ENCODE data around the gene MARK3.

The MARK3 gene

DNA sequence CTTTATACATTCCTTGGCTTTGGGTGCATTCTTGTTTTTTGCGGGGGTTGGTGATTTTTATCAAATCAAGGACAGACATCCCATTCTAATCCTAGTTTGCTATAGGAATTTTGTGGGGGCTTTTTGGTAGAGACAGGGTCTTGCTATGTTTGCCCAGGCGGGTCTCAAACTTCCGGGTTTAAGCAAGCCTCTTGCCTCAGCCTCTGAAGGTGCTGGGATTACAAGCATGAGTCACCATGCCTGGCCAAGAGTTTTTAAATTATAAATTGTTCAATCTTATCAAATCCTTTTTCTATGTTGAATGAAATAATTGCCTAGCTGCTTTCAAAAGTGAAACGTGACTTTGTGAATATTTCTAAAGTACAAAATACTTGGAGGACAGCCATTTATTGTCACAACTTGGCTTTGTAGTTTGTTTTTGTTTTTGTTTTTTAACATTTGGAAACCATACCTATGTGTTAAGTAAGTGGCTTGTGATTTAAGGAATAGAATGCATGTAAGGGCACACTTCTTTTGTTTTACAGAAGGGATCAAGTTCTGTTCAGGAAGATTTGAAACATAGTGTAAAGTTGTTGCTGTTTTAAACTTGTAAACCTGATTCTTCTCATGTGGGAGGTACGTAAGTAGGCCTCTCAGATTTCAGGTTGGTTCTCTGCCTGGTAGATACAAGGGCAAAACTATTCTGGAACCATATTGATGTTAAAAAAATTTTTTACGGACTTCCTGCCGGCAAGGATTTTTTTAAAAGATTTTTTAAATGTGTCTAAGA is 13.4 kb downstream of the MARK3 start:
- no peak for DNase-seq

DNA sequence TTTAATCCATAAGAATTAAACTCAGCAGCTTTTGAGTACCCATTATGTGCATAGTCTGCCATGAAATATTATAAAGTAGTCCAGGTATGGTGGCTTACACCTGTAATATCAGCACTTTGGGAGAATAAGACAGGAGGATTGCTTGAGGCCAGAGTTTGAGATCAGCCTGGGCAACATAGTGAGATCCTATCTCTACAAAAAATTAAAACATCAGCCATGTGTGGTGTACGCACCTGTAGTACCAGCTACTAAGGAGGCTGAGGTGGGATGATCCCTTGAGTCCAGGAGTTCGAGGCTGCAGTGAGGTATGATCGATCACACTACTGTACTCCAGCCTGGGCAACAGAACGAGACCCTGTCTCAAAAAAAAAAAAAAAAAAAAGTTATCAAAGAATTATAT is 15.3 kb downstream of the MARK3 start:
- DNase-seq, result no peak

DNA sequence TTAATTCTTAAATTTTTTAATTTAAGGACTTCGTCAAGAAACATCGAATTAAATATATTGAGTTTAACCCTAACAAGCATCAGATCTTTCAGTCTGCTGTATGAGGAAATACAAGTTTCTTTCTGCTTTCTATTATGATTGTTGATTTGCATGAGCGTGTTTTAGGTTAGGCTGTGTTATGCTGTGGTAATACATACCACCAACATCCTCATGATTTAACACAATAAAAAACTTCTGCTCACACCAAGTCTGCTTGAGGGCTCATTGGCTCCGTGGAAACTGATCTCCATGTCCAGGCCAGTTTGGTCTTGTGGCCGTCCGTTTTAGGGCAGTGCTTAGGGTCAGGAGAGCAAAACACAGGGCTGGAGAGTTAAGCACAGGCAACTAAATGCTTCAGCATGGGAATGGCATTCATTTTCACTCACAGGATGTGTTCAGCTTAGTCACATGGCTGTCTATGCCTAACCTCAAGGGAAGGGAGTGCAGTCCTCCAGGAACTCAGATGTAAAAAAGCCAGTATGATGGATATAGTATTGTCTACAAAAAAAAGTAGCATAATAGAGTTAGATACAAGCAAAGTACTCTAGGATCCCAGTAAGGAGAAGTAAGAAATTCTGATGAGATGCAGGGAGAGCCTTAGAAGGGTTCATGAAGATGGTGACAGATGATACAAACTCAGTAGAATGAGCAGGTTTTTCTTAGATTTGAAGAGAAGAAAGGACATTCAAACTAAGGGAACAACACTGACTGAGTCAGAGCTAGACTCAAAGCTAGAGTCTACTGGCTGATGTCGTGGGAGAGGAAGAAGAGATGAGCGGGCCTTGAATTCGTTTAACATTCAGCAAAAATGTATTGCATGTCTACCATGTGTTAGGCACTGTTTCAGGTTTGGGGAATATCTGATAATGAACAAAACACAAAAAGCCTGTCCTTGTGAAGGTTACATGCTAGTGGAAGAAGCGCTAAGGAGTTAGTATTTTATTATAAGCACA is 16.3 kb downstream of the MARK3 start:
- DNase-seq, result no peak

DNA sequence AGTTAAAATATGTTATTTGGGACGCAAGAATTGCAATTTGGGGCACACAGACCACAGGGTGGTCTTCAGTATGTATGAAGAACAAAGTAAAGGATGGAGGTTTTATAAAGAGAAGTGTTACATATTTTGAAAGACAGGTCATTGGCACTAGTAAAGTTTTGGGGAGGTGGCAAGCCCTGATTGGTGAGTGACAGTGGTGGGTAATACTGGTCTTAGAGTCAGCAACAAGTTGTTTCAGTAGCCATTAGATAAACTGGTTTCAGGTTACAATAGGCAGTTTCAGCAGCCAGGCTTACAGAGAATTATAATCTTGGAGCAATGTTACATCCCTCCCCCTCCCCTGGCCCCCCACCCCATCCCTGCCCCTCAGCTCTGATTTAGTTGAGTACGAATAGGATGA is 17.5 kb downstream of the MARK3 start:
- DNase-seq, result no peak

DNA sequence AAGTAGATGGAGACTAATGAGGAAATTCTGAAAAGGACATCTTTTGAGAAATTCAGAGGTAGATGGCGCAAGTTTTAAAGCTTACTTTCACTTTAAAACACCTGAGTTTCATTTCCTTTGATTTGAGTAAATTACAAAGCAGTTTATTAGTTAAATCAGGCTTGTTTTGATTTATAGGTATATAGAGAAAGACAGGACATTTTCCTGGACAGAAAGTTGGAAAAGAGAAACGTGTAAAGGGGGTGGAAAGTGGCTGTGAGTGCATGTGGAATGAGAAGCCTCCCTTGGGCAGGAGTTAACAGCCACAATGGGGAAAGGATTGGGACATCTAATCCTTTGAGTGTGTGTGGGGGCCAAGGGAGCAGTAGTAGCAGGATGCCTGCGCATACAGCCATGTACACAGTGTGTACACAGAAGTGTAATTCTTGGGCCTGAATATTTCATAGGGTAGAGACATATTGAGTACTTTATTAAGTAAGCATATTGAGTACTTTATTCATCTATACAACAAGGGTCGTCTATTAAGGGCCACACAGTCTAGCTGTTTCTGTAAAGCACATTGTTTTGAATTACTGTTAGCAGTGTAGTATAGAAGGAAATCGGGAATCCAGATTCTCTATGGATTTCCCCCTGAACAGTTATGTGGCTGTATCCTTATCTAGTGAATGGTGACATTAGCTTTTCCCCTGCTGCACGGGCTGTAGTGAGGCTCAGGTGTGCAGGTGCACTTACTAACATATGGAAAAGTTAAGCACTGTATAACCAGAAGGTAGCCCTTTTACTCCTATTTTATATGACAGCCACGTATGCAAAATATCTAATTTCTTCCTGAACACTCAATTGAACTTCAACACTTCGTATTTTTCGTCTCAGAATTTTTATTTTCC is 19.1 kb downstream of the MARK3 start:
- DNase-seq, result no peak

DNA sequence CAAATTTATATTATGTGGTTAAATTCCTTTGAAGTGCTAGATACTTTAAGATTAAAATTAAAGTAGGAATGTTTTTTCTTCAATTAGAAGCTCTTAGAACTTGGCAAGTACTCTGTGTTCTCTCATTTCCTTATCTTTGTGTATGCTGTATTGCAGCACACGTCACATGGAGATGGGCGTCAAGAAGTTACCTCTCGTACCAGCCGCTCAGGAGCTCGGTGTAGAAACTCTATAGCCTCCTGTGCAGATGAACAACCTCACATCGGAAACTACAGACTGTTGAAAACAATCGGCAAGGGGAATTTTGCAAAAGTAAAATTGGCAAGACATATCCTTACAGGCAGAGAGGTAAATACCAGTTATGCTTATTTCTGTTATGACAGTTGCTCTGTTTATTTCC is 19.7 kb downstream of the MARK3 start:
- no peak for DNase-seq

DNA sequence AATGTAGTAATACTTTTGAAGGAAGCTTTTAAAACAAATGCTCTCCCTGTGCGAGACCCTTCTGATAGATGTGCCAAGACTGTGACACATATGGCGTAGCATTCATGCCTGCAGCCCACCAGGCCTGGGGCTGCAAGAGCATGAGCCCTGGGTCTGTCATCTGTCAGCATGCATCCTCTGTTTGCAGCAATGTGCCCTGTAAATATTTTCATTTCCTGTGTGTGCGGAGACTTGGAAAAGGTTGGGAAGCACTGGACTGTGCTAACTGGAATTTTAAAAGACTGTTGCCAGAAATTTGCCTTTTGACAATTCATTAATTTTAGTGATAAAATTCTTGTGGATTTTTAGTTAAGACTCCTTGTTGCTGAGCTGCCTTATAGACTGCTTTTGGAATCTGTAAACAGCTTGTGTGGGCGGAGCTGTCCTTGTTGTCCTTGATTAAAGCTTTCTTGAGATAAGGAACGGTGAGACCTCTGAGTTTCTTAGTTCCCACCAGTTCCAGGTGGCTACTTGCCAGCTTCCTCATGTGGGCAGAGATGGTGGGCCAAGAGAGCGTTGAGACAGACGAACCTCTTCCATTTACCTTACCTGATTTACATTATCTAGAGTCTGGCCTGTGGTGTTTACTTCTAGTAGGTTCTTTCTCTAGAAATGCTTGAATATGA is 23.4 kb downstream of the MARK3 start:
- no peak for DNase-seq

DNA sequence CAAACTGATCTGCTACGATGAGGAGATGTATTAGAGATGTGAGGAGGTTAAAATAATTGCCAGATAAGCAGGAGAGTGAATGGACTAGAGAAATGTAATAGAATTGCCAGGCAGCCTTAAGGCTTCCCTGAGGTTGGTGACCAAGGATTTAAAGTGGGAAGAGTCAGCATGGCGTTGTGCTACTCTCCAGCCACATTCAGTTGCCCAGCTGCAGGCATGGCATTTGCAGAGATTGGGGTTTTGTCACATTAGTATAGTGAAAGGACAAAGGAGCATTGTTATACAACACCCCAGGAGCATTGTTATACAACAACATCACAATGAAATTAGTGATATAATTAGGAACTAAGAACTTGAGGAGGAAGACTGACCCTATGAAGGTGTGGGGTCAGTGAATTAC is 31.7 kb downstream of the MARK3 start:
- no peak for DNase-seq

DNA sequence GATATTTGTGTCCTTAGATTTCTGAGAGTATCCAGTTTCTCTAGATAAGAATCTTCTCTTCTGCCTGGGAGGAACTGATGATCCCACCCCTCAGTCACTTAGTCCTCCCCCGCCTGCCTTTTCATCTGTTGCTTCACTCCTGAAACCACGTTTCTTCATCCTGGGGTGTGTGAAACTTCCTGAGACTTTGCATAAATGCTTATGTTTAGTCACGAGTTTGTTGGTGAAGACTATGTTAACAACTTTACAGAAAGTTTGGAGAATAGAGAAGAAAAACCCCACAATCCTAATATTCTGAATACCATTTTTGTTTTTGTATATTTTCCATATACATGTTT is 33.2 kb downstream of the MARK3 start:
- DNase-seq, result no peak

DNA sequence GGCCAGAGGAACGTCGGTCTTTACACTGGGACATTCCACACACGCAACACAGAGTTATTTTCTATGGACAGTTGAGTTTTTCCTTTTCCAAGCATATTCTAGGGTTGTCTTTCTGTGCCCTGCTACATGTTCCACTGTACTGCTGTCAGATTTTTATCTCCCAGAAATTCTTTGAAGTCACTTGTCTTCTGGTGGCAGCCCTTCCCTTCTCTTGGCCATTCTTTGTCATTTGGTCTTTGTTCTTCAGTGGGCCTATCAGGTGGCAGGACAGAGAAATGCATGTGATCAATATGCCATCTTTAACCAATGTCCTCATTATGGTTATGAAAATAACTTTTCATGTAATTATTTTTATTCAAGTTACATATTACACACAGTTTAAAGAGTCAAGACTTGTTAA is 36.3 kb downstream of the MARK3 start:
- no peak for DNase-seq

DNA sequence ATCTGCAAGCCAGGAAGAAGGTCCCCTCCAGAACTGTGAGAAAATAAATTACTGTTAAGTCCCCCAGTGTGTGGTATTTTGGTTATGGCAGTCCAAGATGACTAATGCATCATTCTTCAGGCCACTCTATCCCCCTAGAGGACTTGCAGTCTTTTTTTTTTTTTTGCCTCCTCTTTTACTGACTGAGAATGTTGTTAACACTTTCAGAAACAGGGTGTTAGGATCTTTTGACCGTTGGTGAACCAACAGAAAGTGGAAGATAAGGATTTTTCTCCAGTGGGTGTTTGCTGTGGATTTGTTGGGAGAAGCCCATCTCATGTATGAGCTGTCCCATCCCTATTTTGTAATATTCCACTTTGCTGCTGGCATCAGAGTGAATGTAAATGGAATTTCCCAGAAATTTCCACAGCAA is 37.8 kb downstream of the MARK3 start:
- DNase-seq, result no peak

DNA sequence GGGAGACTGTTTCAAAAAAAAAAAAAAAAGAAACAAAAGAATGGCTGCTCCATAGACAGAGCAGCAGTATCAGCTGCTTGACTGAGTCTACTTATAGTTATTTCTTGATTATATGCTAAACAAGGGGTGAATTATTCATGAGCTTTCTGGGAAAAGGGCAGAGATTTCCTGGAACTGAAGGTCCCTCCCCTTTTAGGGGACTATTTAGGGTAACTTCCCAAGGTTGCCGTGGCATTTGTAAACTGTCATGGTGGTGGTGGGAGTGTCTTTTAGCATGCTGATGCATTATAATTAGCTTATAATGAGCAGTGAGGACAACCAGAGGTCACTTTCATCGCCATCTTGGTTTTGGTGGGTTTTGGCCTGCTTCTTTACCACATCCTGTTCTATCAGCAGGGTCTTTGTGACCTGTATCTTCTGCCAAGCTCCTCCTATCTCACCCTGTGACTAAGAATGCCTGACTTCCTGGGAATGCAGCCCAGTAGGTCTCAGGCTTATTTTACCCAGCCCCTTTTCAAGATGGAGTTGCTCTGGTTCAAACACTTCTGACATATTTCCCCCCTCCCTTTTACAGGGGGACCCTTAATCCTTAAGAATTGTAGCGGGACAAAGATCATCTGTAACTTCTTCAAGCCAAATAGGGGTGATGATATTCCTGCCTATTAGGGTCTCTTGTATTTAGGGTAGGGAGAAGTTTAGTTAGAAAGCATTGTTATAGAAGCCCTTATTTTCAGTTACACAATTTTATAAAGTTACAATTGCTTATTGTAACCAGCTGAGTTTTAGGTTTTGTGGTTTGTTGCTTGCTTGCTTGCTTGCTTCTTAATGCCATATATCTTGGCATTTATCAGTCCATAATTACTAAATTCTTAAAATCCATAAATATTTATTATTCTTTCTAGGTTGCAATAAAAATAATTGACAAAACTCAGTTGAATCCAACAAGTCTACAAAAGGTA is 42.5 kb downstream of the MARK3 start:
- no peak for DNase-seq

DNA sequence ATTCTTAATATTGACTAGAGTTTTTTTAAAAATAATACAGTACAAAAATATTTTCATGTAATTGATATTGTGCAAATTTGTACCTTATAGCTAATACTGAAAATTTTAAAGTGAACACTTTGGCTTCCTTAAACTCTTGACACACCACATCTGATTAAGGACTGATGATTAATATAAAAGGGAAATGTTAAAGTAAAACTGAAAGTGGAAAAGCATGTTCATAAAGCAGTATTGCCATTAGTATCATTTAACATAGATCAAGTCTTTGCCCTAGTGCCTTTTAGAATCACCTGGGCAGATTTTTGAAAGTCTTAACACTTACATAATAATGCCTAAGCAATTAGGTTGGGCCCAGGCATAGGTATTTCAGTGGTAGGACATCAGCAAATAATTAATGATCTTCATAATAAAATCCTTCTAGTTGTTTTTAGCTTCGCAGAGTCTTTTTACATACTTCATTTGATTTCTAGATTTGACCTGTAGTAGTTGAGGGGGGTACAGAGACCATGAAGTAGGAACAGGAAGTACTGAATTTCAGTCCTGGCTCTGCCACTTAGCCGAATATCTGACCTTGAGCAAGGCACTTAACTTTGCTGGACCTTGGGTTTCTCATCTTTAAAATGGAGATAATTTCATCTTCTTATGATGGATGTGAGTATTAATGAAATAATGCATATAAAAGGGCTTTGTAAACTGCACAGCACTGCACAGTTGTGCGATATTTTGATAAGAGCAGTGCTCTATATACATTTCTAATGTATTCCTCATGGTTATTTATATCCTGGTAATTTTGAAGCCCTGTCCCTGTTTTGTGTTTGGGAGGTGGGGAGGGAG is 43.7 kb downstream of the MARK3 start:
- DNase-seq, result no peak

DNA sequence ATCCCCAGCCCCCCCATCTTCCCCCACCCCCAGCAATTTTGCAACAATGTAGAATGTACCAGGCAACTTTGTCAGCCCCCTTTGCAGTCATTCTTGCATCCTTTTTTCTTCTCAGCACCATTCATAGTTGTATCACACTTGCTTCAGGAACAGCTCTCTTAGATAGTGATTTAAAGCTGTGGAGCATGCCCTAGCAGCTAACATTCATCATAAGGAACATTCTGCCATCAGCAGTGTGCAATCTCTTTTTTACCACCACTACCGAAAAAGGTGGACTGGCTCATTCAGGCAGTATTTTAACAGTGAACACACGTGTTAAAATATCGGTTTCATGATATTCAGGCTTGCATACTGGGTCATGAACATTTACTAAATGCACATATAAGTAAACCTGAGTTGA is 45.1 kb downstream of the MARK3 start:
- DNase-seq, result no peak

DNA sequence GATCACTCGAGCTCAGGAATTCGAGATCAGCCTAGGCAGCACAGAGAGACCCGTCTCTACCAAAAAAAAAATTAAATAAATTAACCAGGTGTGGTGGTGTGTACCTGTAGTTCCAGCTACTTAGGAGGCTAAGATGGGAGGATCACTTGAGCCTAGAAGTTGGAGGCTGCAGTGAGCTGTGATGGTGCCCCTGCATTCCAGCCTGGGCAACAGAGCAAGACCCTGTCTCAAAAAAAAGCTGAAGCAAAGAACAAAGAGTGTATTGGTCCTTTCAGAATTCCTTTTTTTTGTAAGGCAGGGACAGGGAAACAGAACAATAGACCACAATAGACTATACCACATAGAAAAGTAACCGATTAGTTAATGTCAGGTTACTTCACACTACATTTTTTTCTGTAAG is 47.4 kb downstream of the MARK3 start:
- DNase-seq, result no peak

DNA sequence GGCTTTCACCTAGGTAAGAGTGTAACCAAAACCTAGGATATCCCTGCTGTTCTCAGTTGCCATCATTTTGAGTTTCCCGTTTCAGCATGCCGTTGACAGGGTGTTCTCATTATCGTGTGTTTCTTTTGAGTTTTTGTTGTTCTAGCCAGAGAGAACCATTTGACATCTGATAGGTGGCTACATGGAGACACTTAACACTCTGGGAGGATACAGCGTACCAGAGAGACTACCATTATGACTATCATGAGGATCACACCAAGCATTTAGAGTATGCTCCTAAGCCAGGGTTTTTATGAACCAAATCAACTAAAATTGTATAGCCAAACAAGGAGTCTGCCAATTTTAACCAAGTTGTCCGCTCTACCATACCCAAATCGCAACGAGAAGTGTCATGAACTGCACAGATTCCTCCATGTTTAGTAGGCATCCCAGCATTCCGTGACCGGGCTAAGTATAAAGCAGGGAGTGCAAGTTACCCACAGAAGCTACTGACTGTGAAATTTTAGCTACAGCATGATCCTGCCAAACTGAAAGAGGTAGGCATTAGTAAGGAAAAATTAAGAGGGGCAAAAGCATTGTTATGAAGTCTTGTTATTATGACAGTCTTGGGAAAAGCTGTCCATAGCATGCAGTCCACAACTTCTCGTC is 48.8 kb downstream of the MARK3 start:
- DNase-seq, result no peak

DNA sequence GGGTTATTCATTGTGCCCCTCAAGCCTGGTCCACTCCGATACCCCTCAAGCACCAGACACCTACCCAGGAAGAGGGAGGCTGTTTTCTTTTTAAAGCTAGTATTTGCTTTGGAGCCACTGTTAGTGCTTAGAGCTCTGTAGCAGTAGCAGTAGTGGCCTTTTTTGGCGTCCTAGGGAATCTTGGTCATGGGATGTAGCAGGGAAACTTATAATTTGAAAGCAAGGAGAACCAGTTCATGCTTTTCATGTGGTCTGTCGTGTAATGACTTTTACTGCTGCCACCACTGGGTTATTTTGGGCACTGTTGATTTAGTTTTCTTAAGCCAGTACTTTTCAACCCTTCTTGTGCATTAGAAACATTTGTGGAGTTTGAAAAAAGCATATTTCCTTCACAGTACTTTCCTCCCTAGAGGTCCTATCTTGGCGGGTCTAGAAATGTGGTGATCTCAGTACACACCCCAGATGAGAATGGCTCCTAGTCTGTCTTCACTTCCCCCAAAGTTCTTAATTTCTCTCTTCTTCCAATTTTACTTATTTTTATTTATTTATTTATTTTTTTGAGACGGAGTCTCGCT is 49.7 kb downstream of the MARK3 start:
- no peak for DNase-seq

DNA sequence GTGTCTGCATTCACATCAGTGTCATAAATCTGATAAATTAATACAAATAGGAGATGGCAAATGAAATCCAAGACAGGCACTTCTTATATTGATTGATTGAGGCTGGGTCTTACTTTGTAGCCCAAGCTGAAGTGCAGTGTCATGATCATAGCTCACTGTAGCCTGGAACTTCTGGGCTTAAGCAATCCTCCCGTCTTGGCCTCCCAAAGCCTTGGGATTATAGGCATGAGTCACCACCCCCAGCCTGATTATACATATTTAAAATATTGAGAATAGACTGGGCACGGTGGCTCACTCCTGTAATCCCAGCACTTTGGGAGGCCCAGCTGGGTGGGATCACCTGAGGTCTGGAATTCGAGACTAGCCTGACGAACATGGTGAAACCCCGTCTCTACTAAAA is 51.3 kb downstream of the MARK3 start:
- DNase-seq, result no peak

DNA sequence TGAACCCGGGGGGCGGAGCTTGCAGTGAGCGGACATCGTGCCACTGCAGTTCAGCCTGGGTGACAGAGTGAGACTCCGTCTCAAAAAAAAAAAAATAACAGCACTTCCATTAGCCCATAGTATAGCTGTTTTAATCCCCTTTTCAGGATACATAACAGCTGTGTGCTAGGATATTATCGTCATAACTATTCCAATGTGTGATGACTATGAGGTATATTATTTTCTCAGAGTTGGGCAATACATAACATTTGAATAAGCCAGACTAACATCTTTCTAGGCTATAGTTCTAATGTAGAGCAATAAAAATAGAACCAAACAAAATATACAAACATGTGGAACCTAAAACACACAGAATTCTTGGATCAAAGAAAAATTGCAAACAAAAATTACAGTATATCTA is 57.1 kb downstream of the MARK3 start:
- no peak for DNase-seq

DNA sequence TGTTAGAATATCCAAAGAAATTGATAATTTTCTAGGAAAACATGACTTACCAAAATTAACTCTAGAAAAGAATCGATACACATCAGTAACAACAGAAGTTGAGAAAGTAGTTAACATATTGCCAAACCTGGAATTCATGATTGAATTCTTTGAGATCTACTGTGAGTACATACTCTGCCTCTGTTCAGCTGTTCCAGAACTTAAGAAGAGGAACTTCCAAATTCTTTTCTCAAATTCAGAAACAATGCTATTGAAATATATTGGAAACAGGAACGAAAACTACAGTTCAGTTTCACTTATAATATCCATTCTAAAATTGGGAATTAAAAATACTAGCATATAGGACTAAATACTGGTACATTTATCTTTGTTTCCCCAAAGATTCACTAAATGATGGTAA is 57.9 kb downstream of the MARK3 start:
- no peak for DNase-seq
